ENCODE results near the gene PACC1. TPM values are rescaled to one million over a fixed set of nuclear protein-coding genes. Genes with fewer than 3 reads are reported as not detected.

The PACC1 gene
- total RNA-seq, 1 experiment from 2014 or later = 27.7 TPM

DNA sequence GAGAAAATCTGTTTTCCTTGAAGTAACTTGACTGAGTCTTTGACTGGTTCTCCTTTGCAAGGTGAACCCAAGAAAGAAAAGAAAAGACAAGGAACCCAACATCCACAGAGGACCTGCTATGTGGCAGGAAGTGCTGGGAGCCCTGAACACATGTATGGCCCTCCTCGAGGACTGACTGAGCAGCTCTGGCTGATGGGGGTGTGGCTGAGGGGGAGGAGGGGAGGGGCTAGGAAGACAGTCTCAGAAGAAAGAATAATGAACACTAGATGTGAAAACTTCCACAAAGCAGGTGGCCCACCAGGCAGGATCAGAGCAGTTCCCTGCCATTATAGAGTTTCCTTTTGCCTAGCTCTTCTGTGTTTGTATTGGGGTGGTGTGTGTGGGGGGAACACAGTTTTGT lies 44.1 kb upstream of the PACC1 start:
- DNase-seq = no peak
- H3K9me2 ChIP-seq (ENCODE audit: insufficient read depth) = no peaks in the 10 kb centered on the region
- no TSS peak for BruUV-seq (replicated peaks)
- no peaks in the 10 kb centered on the region for H3K36me3 ChIP-seq (ENCODE audit: low read depth)
- H3K79me2 ChIP-seq (ENCODE audit: low read depth) = no peaks in the 10 kb centered on the region
- intact Hi-C loops (cut with micrococcal nuclease; ENCODE audit: unreplicated experiment) = loop anchor here (5.0 to 10.0 kb wide), 5 partner anchors 92 to 447 kb away; partner anchors contain the start of genes DTL, INTS7 and PPP2R5A
- no peaks in the 10 kb centered on the region for H3K9me3 ChIP-seq (ENCODE audit: insufficient read depth, low read depth)
- no peak overlapping the region for H3K4me3 ChIP-seq
- no peak for TF ChIP-seq EZH2 (IDR thresholded peaks at IDR 0.05; ENCODE audit: low read depth)
- TF ChIP-seq, protein P1, sequence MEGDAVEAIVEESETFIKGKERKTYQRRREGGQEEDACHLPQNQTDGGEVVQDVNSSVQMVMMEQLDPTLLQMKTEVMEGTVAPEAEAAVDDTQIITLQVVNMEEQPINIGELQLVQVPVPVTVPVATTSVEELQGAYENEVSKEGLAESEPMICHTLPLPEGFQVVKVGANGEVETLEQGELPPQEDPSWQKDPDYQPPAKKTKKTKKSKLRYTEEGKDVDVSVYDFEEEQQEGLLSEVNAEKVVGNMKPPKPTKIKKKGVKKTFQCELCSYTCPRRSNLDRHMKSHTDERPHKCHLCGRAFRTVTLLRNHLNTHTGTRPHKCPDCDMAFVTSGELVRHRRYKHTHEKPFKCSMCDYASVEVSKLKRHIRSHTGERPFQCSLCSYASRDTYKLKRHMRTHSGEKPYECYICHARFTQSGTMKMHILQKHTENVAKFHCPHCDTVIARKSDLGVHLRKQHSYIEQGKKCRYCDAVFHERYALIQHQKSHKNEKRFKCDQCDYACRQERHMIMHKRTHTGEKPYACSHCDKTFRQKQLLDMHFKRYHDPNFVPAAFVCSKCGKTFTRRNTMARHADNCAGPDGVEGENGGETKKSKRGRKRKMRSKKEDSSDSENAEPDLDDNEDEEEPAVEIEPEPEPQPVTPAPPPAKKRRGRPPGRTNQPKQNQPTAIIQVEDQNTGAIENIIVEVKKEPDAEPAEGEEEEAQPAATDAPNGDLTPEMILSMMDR (conservative IDR thresholded peaks at IDR 0.05) = no peak
- H3F3A ChIP-seq (ENCODE audit: insufficient read depth, low read depth) = no peaks in the 10 kb centered on the region
- H3K27me3 ChIP-seq (ENCODE audit: insufficient read depth, low read depth) = no peaks in the 10 kb centered on the region
- no peaks in the 10 kb centered on the region for H3K4me1 ChIP-seq (replicated peaks; ENCODE audit: insufficient read depth)
- no peak overlapping the region for H3K4me2 ChIP-seq
- POLR2A ChIA-PET (ENCODE audit: unreplicated experiment) = no interaction called here
- H4K20me1 ChIP-seq (ENCODE audit: insufficient read depth) = no peaks in the 10 kb centered on the region
- no peak overlapping the region for H3K27ac ChIP-seq
- H2AFZ ChIP-seq = no peak overlapping the region
- CTCF ChIA-PET = interaction anchor here (0.6 kb wide), 1 partner anchor 197 kb away, joined by 6 read pairs; no protein-coding TSS in a partner anchor

DNA sequence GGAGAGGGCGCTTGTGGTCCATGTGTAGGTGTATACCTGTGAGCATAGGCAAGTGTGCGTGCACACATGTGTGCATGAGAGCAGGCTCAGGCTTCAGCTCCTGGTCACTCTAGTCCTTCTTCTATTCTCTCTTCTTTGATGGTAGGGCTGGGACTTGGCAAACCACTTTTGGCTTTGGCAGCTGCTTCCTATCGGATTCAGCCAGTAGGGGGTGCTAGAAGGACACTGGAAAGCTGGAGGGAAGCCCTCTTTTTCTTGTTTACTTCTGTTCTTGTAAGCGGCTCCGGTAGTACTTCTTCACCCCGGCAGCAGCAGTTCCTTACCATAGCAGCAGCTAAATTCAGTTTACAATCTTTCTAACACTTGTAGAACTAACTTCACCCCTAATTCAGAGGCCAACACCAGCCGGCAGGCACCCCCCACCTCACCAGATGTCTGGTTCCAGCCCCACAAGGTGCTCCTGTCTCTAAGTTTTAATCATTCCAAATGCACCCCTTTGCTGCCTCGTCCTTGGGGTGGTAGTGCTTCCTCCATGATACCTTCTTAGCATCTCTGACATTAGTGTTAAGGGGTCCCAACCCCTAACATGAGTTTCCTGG lies 43.2 kb upstream of the PACC1 start:
- Histone ChIP-seq H3K36me3 (ENCODE audit: low read depth) (no peaks in the 10 kb centered on the region), H3K27me3 (ENCODE audit: insufficient read depth, low read depth) (no peaks in the 10 kb centered on the region), H3K4me1 (replicated peaks; ENCODE audit: insufficient read depth) (no peaks in the 10 kb centered on the region), H3K79me2 (ENCODE audit: low read depth) (no peaks in the 10 kb centered on the region), H4K20me1 (ENCODE audit: insufficient read depth) (no peaks in the 10 kb centered on the region), H3K4me3 (no peak overlapping the region), H2AFZ (no peak overlapping the region), H3K9me2 (ENCODE audit: insufficient read depth) (no peaks in the 10 kb centered on the region), H3K27ac (no peak overlapping the region), H3K4me2 (no peak overlapping the region), H3K9me3 (ENCODE audit: insufficient read depth, low read depth) (no peaks in the 10 kb centered on the region), H3F3A (ENCODE audit: insufficient read depth, low read depth) (no peaks in the 10 kb centered on the region)
- no TSS peak for BruUV-seq (replicated peaks)
- ChIA-PET POLR2A (ENCODE audit: unreplicated experiment) (interaction anchor here (0.6 kb wide), 1 partner anchor 150 kb away, joined by 10 read pairs; no protein-coding TSS in a partner anchor), CTCF (interaction anchor here (0.6 to 1.0 kb wide), 4 partner anchors 19 to 387 kb away, joined by 3 to 5 read pairs (median 4); no protein-coding TSS in a partner anchor)
- intact Hi-C loops (cut with micrococcal nuclease; ENCODE audit: unreplicated experiment) = loop anchor here (1.0 to 10.0 kb wide), 6 partner anchors 91 to 446 kb away; partner anchors contain the start of genes DTL, INTS7 and PPP2R5A
- peak; percentile 60 to 75 for DNase-seq
- TF ChIP-seq, protein P1 (conservative IDR thresholded peaks at IDR 0.05) = peak; percentile 85
- TF ChIP-seq EZH2 (IDR thresholded peaks at IDR 0.05; ENCODE audit: low read depth) = no peak

DNA sequence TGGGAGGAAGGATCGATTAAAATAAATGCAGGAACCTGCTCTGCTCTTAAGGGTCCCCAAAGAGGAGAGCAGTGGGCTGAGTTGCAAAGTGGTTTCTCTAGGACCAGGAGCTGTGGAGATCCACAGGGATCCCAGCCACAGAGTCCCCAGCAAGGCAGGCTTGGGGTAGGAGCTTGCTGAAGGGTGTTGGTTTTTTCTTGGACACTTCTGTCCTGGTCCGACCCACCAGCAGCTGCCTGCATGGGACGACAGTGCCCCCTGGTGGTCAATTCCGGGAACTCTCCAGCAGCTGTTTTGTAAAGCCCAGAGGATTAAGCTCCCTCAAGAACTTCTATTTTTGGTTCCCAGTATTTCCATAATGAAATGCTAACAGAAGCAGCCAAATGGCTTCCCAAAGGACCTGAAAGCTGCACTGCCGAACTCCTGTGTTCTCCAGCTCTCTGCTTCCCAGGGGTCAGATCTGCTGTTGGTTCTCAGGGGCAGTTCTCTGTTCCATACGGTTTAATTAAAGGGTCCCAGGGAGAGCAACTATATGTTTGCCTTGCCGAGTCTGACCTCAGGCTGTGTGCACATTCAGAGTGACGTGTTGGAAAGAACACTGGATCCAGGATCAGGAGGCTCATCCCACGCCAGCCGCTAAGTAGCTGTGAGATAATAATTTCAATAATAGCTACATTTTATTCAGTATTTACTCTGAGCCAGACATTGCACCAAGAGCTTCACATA lies 41.3 kb upstream of the PACC1 start:
- no peaks in the 10 kb centered on the region for H3K79me2 ChIP-seq (ENCODE audit: low read depth)
- TF ChIP-seq EZH2 (IDR thresholded peaks at IDR 0.05; ENCODE audit: low read depth) = no peak
- TF ChIP-seq, protein P1 (conservative IDR thresholded peaks at IDR 0.05) = peak; percentile 95
- no peaks in the 10 kb centered on the region for H4K20me1 ChIP-seq (ENCODE audit: insufficient read depth)
- POLR2A ChIA-PET (ENCODE audit: unreplicated experiment) = interaction anchor here (0.5 to 1.0 kb wide), 3 partner anchors 127 to 385 kb away, joined by 3 to 7 read pairs (median 5); no protein-coding TSS in a partner anchor
- no TSS peak for BruUV-seq (replicated peaks)
- H3F3A ChIP-seq (ENCODE audit: insufficient read depth, low read depth) = no peaks in the 10 kb centered on the region
- peak; percentile 55 to 80 for DNase-seq
- H3K27me3 ChIP-seq (ENCODE audit: insufficient read depth, low read depth) = no peaks in the 10 kb centered on the region
- no peaks in the 10 kb centered on the region for H3K36me3 ChIP-seq (ENCODE audit: low read depth)
- intact Hi-C loops (cut with micrococcal nuclease; ENCODE audit: unreplicated experiment) = loop anchor here (1.0 to 10.0 kb wide), 9 partner anchors 89 to 776 kb away; partner anchors contain the start of genes DTL, INTS7 and PPP2R5A
- no peak overlapping the region for H3K27ac ChIP-seq
- no peak overlapping the region for H3K4me3 ChIP-seq
- CTCF ChIA-PET = interaction anchor here (0.5 to 1.8 kb wide), 30 partner anchors 17 to 775 kb away, joined by 3 to 24 read pairs (median 4); partner anchors contain the start of genes DTL and INTS7
- H2AFZ ChIP-seq = no peak overlapping the region
- no peaks in the 10 kb centered on the region for H3K4me1 ChIP-seq (replicated peaks; ENCODE audit: insufficient read depth)
- no peaks in the 10 kb centered on the region for H3K9me2 ChIP-seq (ENCODE audit: insufficient read depth)
- no peak overlapping the region for H3K4me2 ChIP-seq
- no peaks in the 10 kb centered on the region for H3K9me3 ChIP-seq (ENCODE audit: insufficient read depth, low read depth)
